ENCODE data around the gene SIGMAR1.
A peak's percentile ranks its signal among the peaks of the same experiment; 100 is the strongest.

Gene SIGMAR1

DNA sequence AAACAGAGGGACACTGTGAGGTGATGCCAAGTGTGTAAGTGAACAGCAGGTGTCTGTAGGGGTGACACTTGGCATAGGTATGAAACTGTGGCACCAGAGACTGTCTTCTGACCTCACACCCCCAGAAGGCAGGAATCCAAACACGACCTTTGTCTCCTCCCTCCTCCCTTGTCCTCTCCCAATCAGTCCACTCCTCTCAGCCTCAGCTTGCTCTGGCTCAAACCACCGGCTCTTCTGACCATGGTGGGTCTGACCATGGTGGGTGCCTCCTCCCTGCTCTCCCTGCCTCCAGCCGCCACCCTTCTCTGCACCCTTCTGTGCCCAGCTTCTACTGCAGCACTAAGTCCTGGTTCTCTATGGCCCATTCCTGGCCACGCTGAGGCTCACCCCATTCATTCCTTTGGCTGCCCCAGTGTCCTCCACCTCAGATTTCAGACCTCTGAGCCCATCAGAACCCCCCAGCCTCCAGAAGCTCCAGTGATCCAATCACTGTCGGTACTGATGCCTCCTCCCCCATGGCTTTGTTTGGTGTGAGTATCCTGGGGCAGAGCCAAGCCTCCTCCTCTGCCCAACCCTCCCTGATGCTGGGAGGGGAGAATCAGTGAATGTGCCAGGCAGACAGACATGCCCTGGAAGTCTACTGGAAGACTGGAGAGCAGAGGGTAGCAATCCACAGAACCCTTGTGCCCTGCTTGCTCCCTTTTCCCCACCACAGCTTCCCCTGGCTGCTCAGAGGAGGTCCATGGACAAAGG lies 7.0 kb downstream of the SIGMAR1 start:
- DNase-seq = no peak

GRCh38 chr9:34629491-34629808 lies 8.1 kb downstream of the SIGMAR1 start:
- no peak for DNase-seq

GRCh38 chr9:34628656-34629490 lies 8.7 kb downstream of the SIGMAR1 start, which contains the start of gene ARID3C:
ARID3C (minus strand) TSS chr9:34629066; CDS start chr9:34628014, 1,052 bp downstream.
- peak in 4 of 5 experiments; percentile 30 to 50 (median 32) for DNase-seq

- no peak for DNase-seq
Measured at GRCh38 chr9:34627716-34628655, 9.6 kb downstream of the SIGMAR1 start.

DNA sequence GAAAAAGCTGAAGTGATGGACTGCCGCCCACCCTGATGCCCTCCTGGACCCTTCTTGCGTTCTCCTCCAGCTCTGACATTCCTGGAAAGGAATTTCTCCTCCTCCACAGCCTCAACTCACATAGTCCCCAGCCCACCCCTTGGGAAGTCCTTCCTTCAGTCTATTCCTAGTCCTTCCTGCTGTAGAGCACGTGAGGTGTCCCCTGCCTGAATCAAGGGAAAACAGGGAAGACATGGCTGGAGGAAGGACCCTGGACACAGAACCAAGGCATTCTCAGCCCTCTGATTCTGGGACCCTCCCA lies 12.5 kb downstream of the SIGMAR1 start:
- no peak for DNase-seq

DNA sequence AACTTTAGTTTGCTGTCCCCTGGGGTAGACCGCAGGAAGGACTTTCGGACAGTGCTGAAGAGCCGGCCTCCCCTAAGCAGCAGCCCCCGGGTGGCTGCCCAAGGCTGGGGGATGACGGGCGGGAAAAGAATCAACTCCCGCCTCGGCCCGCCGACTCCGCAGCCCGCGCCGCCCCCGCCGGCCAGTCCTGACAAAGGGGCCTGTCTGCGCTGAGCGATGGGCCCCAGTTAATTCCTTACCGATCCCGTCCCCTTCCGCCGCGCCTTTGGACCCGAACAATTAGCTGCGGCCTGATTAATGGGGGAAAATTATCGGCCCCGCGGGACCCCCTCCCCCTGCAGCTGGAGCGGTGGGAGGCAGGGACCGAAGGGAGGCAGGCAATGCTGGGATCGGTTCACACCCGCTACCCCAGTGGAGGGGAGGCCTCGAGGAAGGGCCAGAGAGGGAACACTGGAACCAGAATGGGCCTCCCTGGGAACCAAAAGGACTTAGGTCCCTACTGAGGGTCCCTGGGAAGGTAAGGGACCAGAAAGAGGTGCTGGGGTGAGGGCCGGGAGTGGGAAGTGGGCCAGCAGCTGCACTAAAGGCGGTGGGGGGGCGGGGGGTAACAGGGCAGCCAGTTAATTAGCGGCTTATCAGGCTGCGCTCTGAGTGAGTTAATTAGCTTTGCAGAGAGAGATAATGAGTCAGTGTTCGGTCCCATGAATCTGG lies 13.0 kb downstream of the SIGMAR1 start:
- no peak for DNase-seq

GRCh38 chr9:34623374-34624235 lies 14.0 kb downstream of the SIGMAR1 start:
- DNase-seq = no peak

- DNase-seq = peak; percentile 67 to 97 (median 87)
Measured at GRCh38 chr9:34620061-34620994, 17.3 kb downstream of the SIGMAR1 start, which contains the start of gene DCTN3. DCTN3 (minus strand) TSS chr9:34620495; CDS start chr9:34620464, 31 bp downstream.

DNA sequence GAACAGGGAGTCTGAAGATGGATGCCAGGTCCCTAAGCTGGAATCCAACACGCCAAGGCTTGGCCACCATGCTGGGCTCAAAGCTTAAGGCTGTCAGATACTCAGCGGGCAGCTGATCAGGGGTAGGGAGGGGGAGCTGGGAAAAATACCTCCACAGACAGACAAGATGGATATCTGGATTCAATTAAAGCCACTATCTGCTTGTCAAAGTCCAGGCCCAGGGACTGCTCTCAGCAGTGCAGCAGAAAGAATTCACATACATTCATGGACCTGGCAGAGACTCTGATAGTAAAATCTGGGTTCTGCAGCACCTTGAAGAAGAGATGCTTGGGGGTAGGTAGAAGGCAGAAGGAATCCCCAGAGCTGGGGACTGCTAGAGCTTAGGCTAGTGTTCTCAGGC lies 22.5 kb downstream of the SIGMAR1 start:
- no peak for DNase-seq

DNA sequence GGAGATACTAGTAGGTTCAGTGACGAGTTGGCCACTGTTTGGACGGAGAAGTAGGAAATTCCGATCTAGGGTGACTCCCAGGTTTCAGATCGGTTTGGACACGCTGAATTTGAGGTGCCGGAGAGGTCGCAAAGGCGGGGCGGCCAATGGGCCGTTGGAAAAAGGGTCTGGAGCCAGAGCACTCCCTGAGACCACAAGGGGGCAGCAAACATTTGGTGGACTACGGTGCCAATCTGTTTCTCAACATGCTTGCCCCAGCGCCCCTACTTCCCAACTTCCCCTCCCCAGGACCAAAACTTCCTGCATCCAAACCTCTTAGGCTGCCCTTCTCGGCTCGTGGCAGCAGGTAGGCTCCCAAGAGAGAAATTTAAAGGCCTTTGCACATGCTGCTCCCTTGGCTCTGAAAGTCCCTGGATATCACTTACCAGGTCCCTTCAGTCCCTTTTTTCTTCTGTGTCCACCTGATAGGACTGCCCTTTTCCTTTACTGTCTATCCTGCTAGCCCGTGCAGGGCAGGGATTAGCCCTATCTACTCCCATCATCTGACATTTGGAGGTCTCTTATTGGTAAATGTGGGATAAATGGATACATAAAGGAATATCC lies 24.7 kb downstream of the SIGMAR1 start:
- DNase-seq = peak in 4 of 5 experiments; percentile 47 to 68 (median 54)

DNA sequence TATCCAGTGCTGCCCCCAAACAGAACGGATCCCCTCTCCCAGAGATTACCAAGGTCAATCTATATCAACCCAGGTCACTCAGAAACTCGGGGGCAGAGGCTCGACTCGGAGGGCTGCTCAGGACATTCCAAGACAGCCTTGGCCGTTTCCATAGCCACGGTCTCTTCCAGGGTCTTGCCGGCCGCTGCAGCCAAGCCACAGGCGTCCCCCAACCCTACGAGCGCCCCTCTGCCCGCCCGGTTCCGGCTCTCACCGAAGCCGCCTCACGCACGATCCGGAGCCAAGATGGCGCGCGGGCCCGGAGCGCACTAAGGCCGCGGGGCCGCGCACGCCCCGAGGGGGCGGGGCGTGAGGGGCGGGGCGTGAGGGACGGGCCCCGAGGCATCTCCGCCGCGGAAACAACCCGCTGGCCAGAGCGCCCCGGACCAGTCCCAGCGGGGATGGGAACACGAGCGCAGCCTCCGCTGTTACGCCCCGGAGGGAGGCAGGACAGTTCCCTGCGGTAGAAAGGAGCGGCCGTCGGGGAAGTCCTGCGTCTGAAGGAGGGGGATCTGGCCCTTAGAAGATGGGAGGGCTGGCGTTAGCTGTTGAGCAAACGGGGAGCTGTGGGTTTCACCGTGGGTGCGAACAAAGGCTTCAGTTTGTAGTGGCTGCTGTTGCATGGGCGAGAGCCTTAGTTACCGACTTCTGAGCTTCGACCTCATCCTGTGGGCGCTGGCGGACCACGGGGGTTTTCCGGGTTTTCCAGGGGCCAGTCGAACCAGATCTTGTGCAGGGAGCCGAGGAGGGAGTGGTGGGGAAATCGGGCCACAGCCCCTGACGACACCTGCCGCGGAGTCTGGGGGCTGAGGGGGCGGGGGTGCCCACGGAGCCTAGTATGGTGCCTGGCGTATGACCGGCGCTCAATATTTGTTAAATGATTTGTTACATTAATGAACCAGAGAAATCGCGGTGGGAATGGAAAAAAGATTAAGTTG lies 25.5 kb downstream of the SIGMAR1 start, which contains the start of gene RPP25L:
Gene RPP25L, minus strand, starts transcription at position 287 of the 977 bp plus-strand sequence. CDS start 801 bp downstream, outside the sequence.
- DNase-seq = peak; percentile 71 to 90 (median 80)

- no peak for DNase-seq
Measured at GRCh38 chr9:34611251-34611810, 26.3 kb downstream of the SIGMAR1 start.

GRCh38 chr9:34610434-34611206 lies 27.0 kb downstream of the SIGMAR1 start:
- DNase-seq = no peak

- no peak for DNase-seq
Measured at GRCh38 chr9:34607331-34607730, 30.3 kb downstream of the SIGMAR1 start.

DNA sequence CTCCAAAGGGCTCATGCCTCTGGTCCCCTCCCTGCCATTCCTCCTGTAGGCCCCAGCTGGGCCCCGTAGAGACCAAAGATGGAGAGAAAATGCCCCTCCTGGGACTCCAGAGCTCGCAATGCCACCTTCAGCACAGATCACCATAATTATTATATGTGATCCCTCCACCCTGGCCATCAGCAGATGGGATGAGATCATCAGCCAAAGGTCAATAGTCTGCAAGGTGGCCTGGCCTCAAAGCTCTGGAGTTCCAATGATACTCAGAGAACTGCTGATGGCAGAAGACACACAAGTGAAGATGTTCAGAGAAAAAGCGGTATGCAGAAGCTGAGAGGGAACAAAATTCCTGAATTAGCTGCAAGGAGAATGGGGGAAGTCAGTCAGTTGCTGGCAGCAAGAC lies 30.7 kb downstream of the SIGMAR1 start:
- no peak for DNase-seq

- DNase-seq = no peak
Measured at GRCh38 chr9:34606190-34606589, 31.4 kb downstream of the SIGMAR1 start.

Data from T-helper 2 cell (primary cell).